SK-N-SH (cell line): ENCODE data around the gene BOD1L1. TPM values are rescaled to one million over a fixed set of nuclear protein-coding genes. Genes with fewer than 3 reads are reported as not detected.

Experiments
- CTCF ChIA-PET: fragments of 300-600, 350-600 bp; formaldehyde crosslinking; extraction: SDS; loops from one replicate; lab custom pipeline; 2021; lab: Yijun Ruan, JAX
- POLR2A ChIA-PET: fragments of 350-600 bp; sonication (Branson Sonifier 250); formaldehyde crosslinking; extraction: SDS; loops from one replicate; lab custom pipeline; 2020; ENCODE audit warnings: antibody characterized with exemption, inconsistent platforms; lab: Yijun Ruan, JAX
- DNase-seq: peaks from one replicate; pipeline ENCODE4 v3.0.0; 2012
- H2AFZ ChIP-seq: fragments of 200-600 bp; sonication (generic); 2 replicates; pipeline ENCODE4 v1.8.1; 2016; ENCODE audit warnings: antibody characterized with exemption, mild to moderate bottlenecking, low read depth
- H3F3A ChIP-seq: fragments of 200-600 bp; sonication (generic); replicated peaks from 2 replicates; pipeline ENCODE3; 2016; ENCODE audit warnings: antibody characterized with exemption, mild to moderate bottlenecking; ENCODE audit not compliant: insufficient read depth
- H3K27ac ChIP-seq, 2 experiments: fragments of 200-500 bp in 1 of 2; fragments of 200-600 bp in 1 of 2; sonication (Bioruptor generic) in 1 of 2; sonication (generic), shearing (Covaris generic) in 1 of 2; 2 replicates each; pipeline versions ENCODE4 v1.5.1 to v1.6.1; 2014 to 2016; ENCODE audit warnings: low read depth in 2 of 2, inconsistent platforms in 1 of 2, low read length in 1 of 2, mild to moderate bottlenecking in 1 of 2, mixed read lengths in 1 of 2
- H3K27me3 ChIP-seq: fragments of 200-600 bp; sonication (generic), shearing (Covaris generic); 2 replicates; pipeline ENCODE4 v1.6.1; 2016; ENCODE audit warnings: mixed run types; ENCODE audit not compliant: insufficient read depth
- H3K36me3 ChIP-seq, 2 experiments: fragments of 200-500 bp in 1 of 2; fragments of 200-600 bp in 1 of 2; sonication (Bioruptor generic) in 1 of 2; sonication (generic) in 1 of 2; replicated peaks in 1 of 2; 2 replicates each; pipeline versions ENCODE3 to v1.5.1; 2014 to 2016; ENCODE audit warnings: low read length in 1 of 2, mild to moderate bottlenecking in 1 of 2; ENCODE audit not compliant: insufficient read depth in 2 of 2, control insufficient read depth in 1 of 2
- H3K4me1 ChIP-seq, 2 experiments: fragments of 200-500 bp in 1 of 2; fragments of 200-600 bp in 1 of 2; sonication (Bioruptor generic) in 1 of 2; sonication (generic), shearing (Covaris generic) in 1 of 2; 2 replicates each; pipeline versions ENCODE4 v1.5.1 to v1.6.1; 2014 to 2016; ENCODE audit warnings: low read depth in 1 of 2, low read length in 1 of 2, mixed run types in 1 of 2; ENCODE audit not compliant: insufficient read depth in 2 of 2, control insufficient read depth in 1 of 2
- H3K4me2 ChIP-seq: fragments of 200-600 bp; sonication (generic), shearing (Covaris generic); 2 replicates; pipeline ENCODE4 v1.6.1; 2017; ENCODE audit warnings: mixed run types
- H3K4me3 ChIP-seq, 2 experiments: fragments of 200-500 bp in 1 of 2; fragments of 200-600 bp in 1 of 2; sonication (Bioruptor generic) in 1 of 2; sonication (generic), shearing (Covaris generic) in 1 of 2; 2 replicates each; pipeline versions ENCODE4 v1.5.1 to v1.8.1; 2014 to 2016; ENCODE audit warnings: low read depth in 2 of 2, inconsistent platforms in 1 of 2, low read length in 1 of 2, mild to moderate bottlenecking in 1 of 2, mixed read lengths in 1 of 2, moderate library complexity in 1 of 2
- H3K79me2 ChIP-seq: fragments of 200-600 bp; sonication (generic); 2 replicates; pipeline ENCODE4 v1.8.1; 2017; ENCODE audit warnings: mild to moderate bottlenecking; ENCODE audit not compliant: insufficient read depth
- H3K9ac ChIP-seq: fragments of 200-600 bp; sonication (generic); 2 replicates; pipeline ENCODE4 v1.6.1; 2017; ENCODE audit warnings: mixed run types
- H3K9me2 ChIP-seq: fragments of 200-600 bp; sonication (generic); 2 replicates; pipeline ENCODE4 v1.6.1; 2017; ENCODE audit warnings: mixed run types
- H3K9me3 ChIP-seq: fragments of 200-600 bp; sonication (generic); 2 replicates; pipeline ENCODE4 v1.6.1; 2017; ENCODE audit warnings: mixed run types, mild to moderate bottlenecking, moderate library complexity
- H4K20me1 ChIP-seq: fragments of 200-600 bp; sonication (generic); 2 replicates; pipeline ENCODE4 v1.6.1; 2017; ENCODE audit warnings: mild to moderate bottlenecking, mixed run types; ENCODE audit not compliant: insufficient read depth
- ELF1 ChIP-seq: IDR thresholded peaks from 2 replicates; pipeline ENCODE4 v1.4.0; 2012
- FOSL2 ChIP-seq: IDR thresholded peaks from 2 replicates; pipeline ENCODE4 v1.4.0; 2012; ENCODE audit warnings: low read depth, mild to moderate bottlenecking, moderate library complexity, borderline replicate concordance
- FOXM1 ChIP-seq: IDR thresholded peaks from 2 replicates; pipeline ENCODE4 v1.4.0; 2012; ENCODE audit warnings: low read depth, mild to moderate bottlenecking
- GABPA ChIP-seq: IDR thresholded peaks from 2 replicates; pipeline ENCODE4 v1.4.0; 2012; ENCODE audit warnings: low read depth, mild to moderate bottlenecking
- MEF2A ChIP-seq: IDR thresholded peaks from 2 replicates; pipeline ENCODE4 v1.4.0; 2012; ENCODE audit warnings: low read depth, borderline replicate concordance
- NFIC ChIP-seq: IDR thresholded peaks from 2 replicates; pipeline ENCODE4 v1.4.0; 2012; ENCODE audit warnings: borderline replicate concordance
- PBX3 ChIP-seq: IDR thresholded peaks from 2 replicates; pipeline ENCODE4; 2012
- RAD21 ChIP-seq: IDR thresholded peaks from 2 replicates; pipeline ENCODE4 v1.6.1; 2012; ENCODE audit warnings: mild to moderate bottlenecking, low read length
- RFX5 ChIP-seq: IDR thresholded peaks from 2 replicates; pipeline ENCODE4 v1.6.1; 2012; ENCODE audit warnings: mild to moderate bottlenecking, improper control_type of control experiment, low read length
- SIN3A ChIP-seq: IDR thresholded peaks from 2 replicates; pipeline ENCODE4 v1.6.1; 2012; ENCODE audit warnings: low read depth, mild to moderate bottlenecking, low read length, moderate library complexity, borderline replicate concordance
- SMC3 ChIP-seq: IDR thresholded peaks from 2 replicates; pipeline ENCODE4 v1.6.1; 2012; ENCODE audit warnings: low read depth, low read length, improper control_type of control experiment
- TAF1 ChIP-seq: IDR thresholded peaks from 2 replicates; pipeline ENCODE4 v1.6.1; 2012; ENCODE audit warnings: low read depth, mild to moderate bottlenecking, low read length, moderate library complexity, borderline replicate concordance
- TCF12 ChIP-seq: IDR thresholded peaks from 2 replicates; pipeline ENCODE4 v1.4.0; 2012
- YY1 ChIP-seq: IDR thresholded peaks from 2 replicates; pipeline ENCODE4 v1.4.0; 2012; ENCODE audit warnings: low read depth, mild to moderate bottlenecking
- ZBTB33 ChIP-seq: IDR thresholded peaks from 2 replicates; pipeline ENCODE4 v1.4.0; 2012; ENCODE audit warnings: low read depth, borderline replicate concordance
- WGBS: methylation state at CpG from one replicate; pipeline ENCODE4 v1.1.6; 2017; ENCODE audit warnings: low lambda C conversion rate; 5-methylcytosine and 5-hydroxymethylcytosine counted together
- polyA plus RNA-seq, 3 experiments: library from polyadenylated mRNA; depleted of rRNA; stranded (reverse); fragments of >200 nt; gene quantifications; 2 replicates each; pipeline ENCODE4 v1.2.3, GENCODE V29; 2012
- TF ChIP-seq, protein P1 (sequence below): fragments of 150-350 bp; IDR thresholded peaks from 2 replicates; pipeline ENCODE4 v1.6.1; 2017; ENCODE audit warnings: antibody characterized with exemption, low read length, low read depth, borderline replicate concordance
- TF ChIP-seq, protein P2 (sequence below): fragments of 150-350 bp; IDR thresholded peaks from 2 replicates; pipeline ENCODE4 v1.6.1; 2016; ENCODE audit warnings: mild to moderate bottlenecking, low read depth, low read length

The BOD1L1 gene
- polyA plus RNA-seq, 1 of the 3 experiments (the other 2 are of a cell fraction), result 12.5 TPM

DNA sequence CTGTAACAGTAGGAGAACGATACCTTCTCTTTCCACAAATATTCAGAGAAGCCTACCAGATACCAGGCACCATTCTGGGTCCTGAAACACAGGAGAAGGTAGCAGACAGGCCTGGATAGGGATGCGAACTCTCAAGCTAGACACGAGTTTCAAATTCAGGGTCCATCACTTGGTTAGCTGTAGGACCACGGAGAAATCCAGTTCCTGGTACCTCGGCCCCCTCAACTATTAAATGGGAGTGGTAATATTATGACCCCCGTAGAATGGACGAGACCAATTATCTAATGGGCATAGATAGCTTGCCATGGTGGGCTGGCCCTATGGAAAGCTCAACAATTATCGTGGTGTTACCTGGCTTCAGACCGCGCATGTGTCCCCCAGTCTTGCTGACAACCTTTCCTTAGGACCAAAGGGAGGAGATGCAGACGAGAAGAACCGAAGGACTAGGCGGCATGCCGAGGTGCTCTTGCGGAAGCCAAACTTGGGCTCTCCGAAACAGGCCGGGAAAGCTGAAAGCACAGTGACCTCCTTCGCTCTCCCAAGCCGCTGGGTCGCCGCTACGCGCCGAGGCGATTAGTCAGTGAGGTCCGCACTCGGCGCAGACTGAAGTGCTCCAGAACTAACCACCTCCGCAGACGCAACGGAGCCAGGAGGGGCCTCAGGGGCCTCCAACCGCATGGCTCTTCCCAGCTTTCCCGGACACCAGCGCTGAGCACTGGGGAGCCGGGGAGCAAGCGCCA lies 102.9 kb downstream of the BOD1L1 start:
- Histone ChIP-seq H3K36me3 (no peaks in the 10 kb centered on the region), H3K27me3 (peaks cover 77% of the 10 kb centered on the region), H3F3A (no peaks in the 10 kb centered on the region), H3K9ac (no peak overlapping the region), H3K79me2 (no peaks in the 10 kb centered on the region), H2AFZ (no peak overlapping the region), H3K9me3 (no peaks in the 10 kb centered on the region; the same call in 1 of the 2 replicates), H3K4me3 (no peak overlapping the region; a peak in 1 of 4 replicates), H3K4me1 (no peaks in the 10 kb centered on the region; a peak in 1 of 4 replicates), H3K9me2 (no peaks in the 10 kb centered on the region), H3K27ac (no peak overlapping the region), H3K4me2 (no peak overlapping the region), H4K20me1 (no peaks in the 10 kb centered on the region)
- peak; percentile 6 for DNase-seq
- TF ChIP-seq RAD21 (no peak), TAF1 (no peak), MEF2A (no peak), SIN3A (no peak), SMC3 (no peak), RFX5 (no peak), NFIC (no peak), FOXM1 (no peak), PBX3 (no peak), TCF12 (no peak), ELF1 (no peak), YY1 (no peak)
- TF ChIP-seq, protein P1, sequence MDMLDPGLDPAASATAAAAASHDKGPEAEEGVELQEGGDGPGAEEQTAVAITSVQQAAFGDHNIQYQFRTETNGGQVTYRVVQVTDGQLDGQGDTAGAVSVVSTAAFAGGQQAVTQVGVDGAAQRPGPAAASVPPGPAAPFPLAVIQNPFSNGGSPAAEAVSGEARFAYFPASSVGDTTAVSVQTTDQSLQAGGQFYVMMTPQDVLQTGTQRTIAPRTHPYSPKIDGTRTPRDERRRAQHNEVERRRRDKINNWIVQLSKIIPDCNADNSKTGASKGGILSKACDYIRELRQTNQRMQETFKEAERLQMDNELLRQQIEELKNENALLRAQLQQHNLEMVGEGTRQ, result no peak
- POLR2A ChIA-PET, result no interaction called here
- WGBS, result 34% methylated on average over 32 of the region's 36 CpGs
- CTCF ChIA-PET, result interaction anchor here (1.0 to 1.4 kb wide), 3 partner anchors 17 to 38 kb away, joined by 4 to 6 read pairs (median 4); no protein-coding TSS in a partner anchor

GRCh38 chr4:13523591-13524503 lies 103.7 kb downstream of the BOD1L1 start:
- WGBS, result 56% methylated on average over 50 of the region's 59 CpGs
- peak; percentile 19 for DNase-seq
- H3K79me2 ChIP-seq, result no peaks in the 10 kb centered on the region
- POLR2A ChIA-PET, result no interaction called here
- no peak for TF ChIP-seq FOSL2
- TF ChIP-seq ZBTB33, result no peak
- TF ChIP-seq, protein P2, sequence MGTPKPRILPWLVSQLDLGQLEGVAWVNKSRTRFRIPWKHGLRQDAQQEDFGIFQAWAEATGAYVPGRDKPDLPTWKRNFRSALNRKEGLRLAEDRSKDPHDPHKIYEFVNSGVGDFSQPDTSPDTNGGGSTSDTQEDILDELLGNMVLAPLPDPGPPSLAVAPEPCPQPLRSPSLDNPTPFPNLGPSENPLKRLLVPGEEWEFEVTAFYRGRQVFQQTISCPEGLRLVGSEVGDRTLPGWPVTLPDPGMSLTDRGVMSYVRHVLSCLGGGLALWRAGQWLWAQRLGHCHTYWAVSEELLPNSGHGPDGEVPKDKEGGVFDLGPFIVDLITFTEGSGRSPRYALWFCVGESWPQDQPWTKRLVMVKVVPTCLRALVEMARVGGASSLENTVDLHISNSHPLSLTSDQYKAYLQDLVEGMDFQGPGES, result no peak
- no peak for TF ChIP-seq GABPA
- no peak for TF ChIP-seq ELF1
- no peak for TF ChIP-seq TCF12
- TF ChIP-seq, all 33 proteins: peak for 0
- no peak overlapping the region; a peak in 1 of 4 replicates for H3K4me3 ChIP-seq
- H3K36me3 ChIP-seq, result no peaks in the 10 kb centered on the region
- H3K9me3 ChIP-seq, result no peaks in the 10 kb centered on the region; the same call in 1 of the 2 replicates
- H3K27ac ChIP-seq, result no peak overlapping the region
- CTCF ChIA-PET, result interaction anchor here (1.0 to 1.4 kb wide), 3 partner anchors 10 to 37 kb away, joined by 4 to 6 read pairs (median 4); no protein-coding TSS in a partner anchor
- peaks cover 69% of the 10 kb centered on the region for H3K27me3 ChIP-seq
- H3K4me2 ChIP-seq, result no peak overlapping the region
- no peaks in the 10 kb centered on the region for H4K20me1 ChIP-seq
- no peak overlapping the region for H3K9ac ChIP-seq
- H3F3A ChIP-seq, result no peaks in the 10 kb centered on the region
- no peaks in the 10 kb centered on the region for H3K9me2 ChIP-seq
- no peak overlapping the region for H2AFZ ChIP-seq
- H3K4me1 ChIP-seq, result no peaks in the 10 kb centered on the region; a peak in 1 of 4 replicates
